Type B pancreatic cell (in vitro differentiated cells): ENCODE data around the gene COL5A3. TPM values are rescaled to one million over a fixed set of nuclear protein-coding genes. Genes with fewer than 3 reads are reported as not detected.
"Not testable (repeated sequence)": the region's sequence is repeated elsewhere in the genome, so short reads cannot be mapped to it uniquely, and the experiment has no call there.

ENCODE experiments used
- DNase-seq: peaks from one replicate; pipeline ENCODE4 v3.0.0; 2021; ENCODE audit warnings: mixed read lengths; ENCODE audit not compliant: unreplicated experiment; ENCODE audit errors: extremely low spot score
- H3K27ac Mint-ChIP-seq: 2 replicates; pipeline ENCODE4 v1.8.0; 2021; ENCODE audit warnings: mild to moderate bottlenecking, mixed read lengths
- H3K27me3 Mint-ChIP-seq: 2 replicates; pipeline ENCODE4 v1.8.0; 2021; ENCODE audit warnings: mixed read lengths
- H3K36me3 Mint-ChIP-seq: 2 replicates; pipeline ENCODE4 v1.8.0; 2021; ENCODE audit warnings: mixed read lengths
- H3K4me1 Mint-ChIP-seq: one replicate; pipeline ENCODE4 v1.8.0; 2021; ENCODE audit warnings: mixed read lengths; ENCODE audit not compliant: unreplicated experiment
- H3K4me3 Mint-ChIP-seq: 2 replicates; pipeline ENCODE4 v1.8.0; 2021; ENCODE audit warnings: mild to moderate bottlenecking, mixed read lengths
- H3K9me3 Mint-ChIP-seq: 2 replicates; pipeline ENCODE4 v1.8.0; 2021; ENCODE audit warnings: mixed read lengths
- CTCF ChIP-seq: fragments of 200-600 bp; sonication (generic); conservative IDR thresholded peaks from 2 replicates; pipeline ENCODE4 v1.5.0; 2021; ENCODE audit warnings: antibody characterized with exemption, mild to moderate bottlenecking
- total RNA-seq: library from RNA; stranded (reverse); gene quantifications from 2 replicates; pipeline ENCODE4 v1.2.1, GENCODE V29; 2021; ENCODE audit warnings: low replicate concordance

COL5A3 gene
- total RNA-seq, 1 donor from 2014 or later, result 6.2 TPM

- no peak overlapping the region for H3K27ac Mint-ChIP-seq
- H3K9me3 Mint-ChIP-seq, result no peaks in the 10 kb centered on the region
- no peak for DNase-seq
- H3K4me1 Mint-ChIP-seq, result no peaks in the 10 kb centered on the region
- H3K4me3 Mint-ChIP-seq, result no peak overlapping the region
- H3K27me3 Mint-ChIP-seq, result peaks cover 11% of the 10 kb centered on the region
- no peak for TF ChIP-seq CTCF
- no peaks in the 10 kb centered on the region for H3K36me3 Mint-ChIP-seq
These were observed 53.3 kb downstream of the COL5A3 start for GRCh38 chr19:9956956-9957355.

- H3K27ac Mint-ChIP-seq, result no peak overlapping the region
- H3K27me3 Mint-ChIP-seq, result peaks cover 10% of the 10 kb centered on the region
- H3K4me3 Mint-ChIP-seq, result no peak overlapping the region
- no peaks in the 10 kb centered on the region for H3K4me1 Mint-ChIP-seq
- TF ChIP-seq CTCF, result no peak
- no peaks in the 10 kb centered on the region for H3K36me3 Mint-ChIP-seq
- no peaks in the 10 kb centered on the region for H3K9me3 Mint-ChIP-seq
- DNase-seq, result no peak
These were observed 56.3 kb downstream of the COL5A3 start for GRCh38 chr19:9953802-9954542.

GRCh38 chr19:9952276-9952675 is 58.0 kb downstream of the COL5A3 start:
- H3K4me3 Mint-ChIP-seq, result no peak overlapping the region
- H3K27ac Mint-ChIP-seq, result no peak overlapping the region
- H3K4me1 Mint-ChIP-seq, result no peaks in the 10 kb centered on the region

GRCh38 chr19:9947441-9947840 is 62.9 kb downstream of the COL5A3 start:
- no peak overlapping the region for H3K4me3 Mint-ChIP-seq
- peaks cover 6% of the 10 kb centered on the region for H3K4me1 Mint-ChIP-seq
- H3K27me3 Mint-ChIP-seq, result peaks cover 17% of the 10 kb centered on the region
- H3K9me3 Mint-ChIP-seq, result no peaks in the 10 kb centered on the region
- TF ChIP-seq CTCF, result no peak
- DNase-seq, result no peak
- no peaks in the 10 kb centered on the region for H3K36me3 Mint-ChIP-seq
- H3K27ac Mint-ChIP-seq, result no peak overlapping the region

More at GRCh38 chr19:9952276-9952675, 58.0 kb downstream of the COL5A3 start:
- Mint-ChIP-seq H3K36me3 (no peaks in the 10 kb centered on the region), H3K27me3 (peaks cover 11% of the 10 kb centered on the region), H3K9me3 (no peaks in the 10 kb centered on the region)
- no peak for TF ChIP-seq CTCF
- no peak for DNase-seq

- peaks cover 17% of the 10 kb centered on the region for H3K27me3 Mint-ChIP-seq
- not testable (repeated sequence) for H3K9me3 Mint-ChIP-seq, H3K4me3 Mint-ChIP-seq, DNase-seq, H3K36me3 Mint-ChIP-seq, H3K4me1 Mint-ChIP-seq, H3K27ac Mint-ChIP-seq
These were observed 63.7 kb downstream of the COL5A3 start for GRCh38 chr19:9946528-9947125.

GRCh38 chr19:9945319-9945966 is 64.9 kb downstream of the COL5A3 start:
- peaks cover 19% of the 10 kb centered on the region for H3K27me3 Mint-ChIP-seq
- H3K4me3 Mint-ChIP-seq, result peak overlapping the region; percentile 10
- peaks cover 4% of the 10 kb centered on the region for H3K9me3 Mint-ChIP-seq
- peak overlapping the region; percentile 48 for H3K27ac Mint-ChIP-seq
- DNase-seq, result peak; percentile 79
- H3K36me3 Mint-ChIP-seq, result no peaks in the 10 kb centered on the region
- peaks cover 6% of the 10 kb centered on the region for H3K4me1 Mint-ChIP-seq
- TF ChIP-seq CTCF, result no peak
